Measurements from ENCODE around the gene TTC24.
A peak's percentile ranks its signal among the peaks of the same experiment; 100 is the strongest.

TTC24 gene

DNA sequence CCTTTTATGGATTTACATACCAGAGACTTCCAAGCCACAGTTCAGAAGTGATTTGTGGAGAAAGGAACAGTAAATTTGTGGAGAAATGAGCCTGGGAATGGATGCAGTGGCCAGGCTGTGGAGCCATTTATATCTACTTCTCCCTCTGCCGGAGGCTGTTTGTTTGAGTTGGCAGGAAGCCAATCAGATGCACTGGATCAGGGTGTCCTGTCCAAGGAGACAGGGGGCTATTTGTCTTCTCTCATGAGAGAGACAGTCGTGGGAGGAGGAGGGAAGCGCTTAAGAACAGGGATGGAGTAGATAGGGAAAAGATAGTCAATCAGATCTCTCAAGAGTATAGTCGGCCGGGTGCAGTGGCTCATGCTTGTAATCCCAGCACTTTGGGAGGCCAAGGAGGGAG lies 36.9 kb downstream of the TTC24 start:
- peak overlapping the region; percentile 13 for H3K4me3 ChIP-seq (ENCODE audit: low read depth, low read length)
- TF ChIP-seq, protein P1, sequence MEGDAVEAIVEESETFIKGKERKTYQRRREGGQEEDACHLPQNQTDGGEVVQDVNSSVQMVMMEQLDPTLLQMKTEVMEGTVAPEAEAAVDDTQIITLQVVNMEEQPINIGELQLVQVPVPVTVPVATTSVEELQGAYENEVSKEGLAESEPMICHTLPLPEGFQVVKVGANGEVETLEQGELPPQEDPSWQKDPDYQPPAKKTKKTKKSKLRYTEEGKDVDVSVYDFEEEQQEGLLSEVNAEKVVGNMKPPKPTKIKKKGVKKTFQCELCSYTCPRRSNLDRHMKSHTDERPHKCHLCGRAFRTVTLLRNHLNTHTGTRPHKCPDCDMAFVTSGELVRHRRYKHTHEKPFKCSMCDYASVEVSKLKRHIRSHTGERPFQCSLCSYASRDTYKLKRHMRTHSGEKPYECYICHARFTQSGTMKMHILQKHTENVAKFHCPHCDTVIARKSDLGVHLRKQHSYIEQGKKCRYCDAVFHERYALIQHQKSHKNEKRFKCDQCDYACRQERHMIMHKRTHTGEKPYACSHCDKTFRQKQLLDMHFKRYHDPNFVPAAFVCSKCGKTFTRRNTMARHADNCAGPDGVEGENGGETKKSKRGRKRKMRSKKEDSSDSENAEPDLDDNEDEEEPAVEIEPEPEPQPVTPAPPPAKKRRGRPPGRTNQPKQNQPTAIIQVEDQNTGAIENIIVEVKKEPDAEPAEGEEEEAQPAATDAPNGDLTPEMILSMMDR (IDR thresholded peaks at IDR 0.05; ENCODE audit: control insufficient read depth, extremely low read depth, insufficient read depth), result 0 out of 2 replicates have a peak, but pooled peaks have one; percentile 4
- peak; percentile 87 for DNase-seq (ENCODE audit: low read depth)

DNA sequence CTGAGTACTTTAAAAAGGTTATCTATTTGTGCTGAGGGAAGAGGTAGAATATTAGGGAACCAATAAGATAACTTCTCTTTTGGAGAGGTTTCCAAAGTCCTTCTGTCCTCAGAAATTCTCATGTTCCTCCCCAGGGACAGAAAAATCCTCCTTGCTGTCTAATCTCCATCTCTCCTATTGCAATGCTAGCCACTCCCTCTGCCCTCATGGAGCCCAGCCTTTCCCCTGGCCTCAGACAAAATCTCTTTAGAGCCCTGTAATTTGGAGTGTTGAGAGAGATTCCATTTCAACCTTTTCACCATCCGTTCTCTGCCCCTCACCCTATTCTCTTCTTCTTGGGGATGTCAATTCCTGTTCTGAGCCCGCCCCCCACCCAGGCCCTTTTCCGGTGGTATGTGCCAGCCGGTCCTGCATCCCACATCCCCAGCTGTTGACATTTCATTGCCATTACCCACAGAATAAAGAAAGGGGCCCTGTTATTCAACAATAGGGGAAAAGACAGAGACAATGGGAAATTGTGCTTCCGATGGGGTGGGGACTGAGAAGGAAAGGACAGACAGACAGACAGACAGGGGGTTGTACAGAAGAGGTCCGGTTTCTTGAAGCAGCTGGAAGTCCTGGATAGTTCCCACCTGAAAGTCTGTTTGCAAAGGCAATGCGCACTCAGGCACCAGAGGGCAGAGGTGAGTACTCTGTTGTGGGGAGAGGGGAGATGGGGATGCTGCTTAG lies 39.5 kb downstream of the TTC24 start, which contains the start of gene HAPLN2:
HAPLN2 (plus strand) TSS at position 563 of the 729 bp plus-strand sequence. CDS start 4,076 bp downstream, outside the sequence.
- no peak within 1 kb of the TSS for H3K4me3 ChIP-seq (ENCODE audit: low read depth, low read length)
- no peak for DNase-seq (ENCODE audit: low read depth)
- TF ChIP-seq, protein P1 (IDR thresholded peaks at IDR 0.05; ENCODE audit: control insufficient read depth, extremely low read depth, insufficient read depth), result peak; percentile 63

DNA sequence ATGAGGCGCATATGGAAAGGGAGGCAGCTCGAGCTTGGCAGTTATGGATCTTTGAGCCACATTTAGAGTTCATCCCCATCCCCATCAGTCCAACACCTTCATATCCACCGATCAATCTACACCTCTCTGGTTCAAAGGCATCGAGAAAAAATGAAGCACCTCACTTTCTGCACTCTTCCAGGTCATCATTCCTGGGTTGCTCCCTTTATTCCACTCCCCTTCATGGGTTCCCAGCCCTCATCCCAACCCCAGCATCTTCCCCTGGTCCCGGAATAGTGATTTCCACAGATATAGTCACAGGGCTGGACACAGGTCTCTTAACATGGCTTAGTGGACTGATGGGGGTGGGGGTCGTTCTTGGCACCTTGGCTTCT lies 40.0 kb downstream of the TTC24 start:
- TF ChIP-seq, protein P1 (IDR thresholded peaks at IDR 0.05; ENCODE audit: control insufficient read depth, extremely low read depth, insufficient read depth), result no peak
- no peak for DNase-seq (ENCODE audit: low read depth)
- H3K4me3 ChIP-seq (ENCODE audit: low read depth, low read length), result no peak overlapping the region

DNA sequence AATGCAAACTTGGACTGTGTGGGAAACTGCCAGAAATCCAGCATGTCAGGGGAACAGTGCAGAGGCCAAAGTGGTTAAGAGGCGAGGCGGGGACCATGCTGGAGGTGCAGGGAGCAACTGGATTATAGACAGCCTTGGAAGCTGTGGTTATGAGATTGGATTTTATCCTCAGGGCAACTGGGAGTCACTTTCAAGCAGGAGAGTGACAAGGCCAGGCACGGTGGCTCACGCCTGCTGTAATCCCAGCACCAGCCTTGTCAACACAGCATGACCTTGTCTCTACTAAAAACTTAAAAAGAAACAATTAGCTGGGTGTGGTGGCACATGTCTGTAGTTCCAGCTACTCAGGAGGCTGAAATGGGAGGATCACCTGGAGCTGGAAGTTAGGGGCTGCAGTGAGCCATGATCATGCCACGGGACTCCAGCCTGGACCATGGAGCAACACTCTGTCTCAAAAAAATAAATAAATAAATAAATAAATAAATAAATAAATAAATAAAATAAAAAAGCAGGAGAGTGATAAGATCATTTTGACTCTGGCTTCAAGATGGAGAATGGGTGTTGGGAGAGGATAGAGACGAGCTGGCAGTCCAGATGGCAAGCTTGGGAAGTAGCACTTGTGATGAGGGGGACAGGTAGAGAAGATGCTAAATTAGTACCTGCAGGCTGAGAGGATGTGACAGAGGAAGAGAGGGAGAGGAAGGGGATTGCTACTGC lies 43.2 kb downstream of the TTC24 start:
- no peak overlapping the region for H3K4me3 ChIP-seq (ENCODE audit: low read depth, low read length)
- TF ChIP-seq, protein P1 (IDR thresholded peaks at IDR 0.05; ENCODE audit: control insufficient read depth, extremely low read depth, insufficient read depth), result no peak
- no peak for DNase-seq (ENCODE audit: low read depth)

DNA sequence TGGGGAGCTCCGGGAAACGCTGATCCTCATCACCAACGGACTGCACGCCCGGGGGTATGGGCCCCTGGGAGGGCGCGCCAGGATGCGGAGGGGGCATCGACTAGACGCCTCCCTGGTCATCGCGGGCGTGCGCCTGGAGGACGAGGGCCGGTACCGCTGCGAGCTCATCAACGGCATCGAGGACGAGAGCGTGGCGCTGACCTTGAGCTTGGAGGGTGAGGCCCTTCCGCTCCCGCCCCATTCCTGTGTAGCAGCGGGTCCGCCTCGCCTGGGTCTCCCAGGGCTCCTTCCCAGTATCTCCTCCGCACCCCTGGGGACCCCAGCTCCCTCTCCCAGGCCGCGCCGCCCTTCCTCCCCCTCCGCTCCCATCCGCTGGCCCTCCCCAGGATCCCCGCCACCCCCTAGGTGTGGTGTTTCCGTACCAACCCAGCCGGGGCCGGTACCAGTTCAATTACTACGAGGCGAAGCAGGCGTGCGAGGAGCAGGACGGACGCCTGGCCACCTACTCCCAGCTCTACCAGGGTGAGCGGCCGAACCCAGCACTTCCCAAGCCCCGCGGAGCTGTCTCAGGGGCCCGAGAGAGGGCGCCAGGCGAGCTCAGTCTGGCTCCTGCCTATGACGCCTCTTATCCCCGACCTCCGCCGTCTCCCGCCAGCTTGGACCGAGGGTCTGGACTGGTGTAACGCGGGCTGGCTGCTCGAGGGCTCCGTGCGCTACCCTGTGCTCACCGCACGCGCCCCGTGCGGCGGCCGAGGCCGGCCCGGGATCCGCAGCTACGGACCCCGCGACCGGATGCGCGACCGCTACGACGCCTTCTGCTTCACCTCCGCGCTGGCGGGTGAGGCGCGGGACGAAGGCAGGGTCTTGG lies 44.7 kb downstream of the TTC24 start:
- no peak for DNase-seq (ENCODE audit: low read depth)
- H3K4me3 ChIP-seq (ENCODE audit: low read depth, low read length), result peak overlapping the region; percentile 26; the same call in 1 of the 2 replicates
- TF ChIP-seq, protein P1 (IDR thresholded peaks at IDR 0.05; ENCODE audit: control insufficient read depth, extremely low read depth, insufficient read depth), result peak; percentile 36

GRCh38 chr1:156624814-156625435 lies 45.4 kb downstream of the TTC24 start:
- TF ChIP-seq, protein P1 (IDR thresholded peaks at IDR 0.05; ENCODE audit: control insufficient read depth, extremely low read depth, insufficient read depth), result no peak

More at GRCh38 chr1:156624814-156625435, 45.4 kb downstream of the TTC24 start:
- H3K4me3 ChIP-seq (ENCODE audit: low read depth, low read length), result no peak overlapping the region
- no peak for DNase-seq (ENCODE audit: low read depth)

Measured in LNCaP clone FGC (cell line).